Prostate gland (tissue), 2 donors: ENCODE results near the gene ZBTB16.

ENCODE experiments used
- CTCF ChIP-seq, 4 experiments: fragments of 200-600 bp in 2 of 4; fragments of 450-650 bp in 2 of 4; sonication (generic) in 2 of 4; IDR thresholded peaks; 1 replicate in 3 of 4; 2 replicates in 1 of 4; pipeline ENCODE4 v1.5.1; 2016 to 2019; ENCODE audit warnings: antibody characterized with exemption in 4 of 4, mild to moderate bottlenecking in 2 of 4, moderate library complexity in 2 of 4
- POLR2A ChIP-seq: fragments of 450-650 bp; IDR thresholded peaks from one replicate; pipeline ENCODE4 v1.6.1; 2016; ENCODE audit warnings: antibody characterized with exemption, mild to moderate bottlenecking
- POLR2AphosphoS5 ChIP-seq: sonication (generic); formaldehyde crosslinking; IDR thresholded peaks from one replicate; pipeline ENCODE4 v1.6.1; 2017; ENCODE audit warnings: antibody characterized with exemption

GRCh38 chr11:114097832-114098231 is 38.3 kb downstream of the ZBTB16 start:
- no peak for TF ChIP-seq CTCF (IDR thresholded peaks at IDR 0.05)
- TF ChIP-seq POLR2A: no peak
- TF ChIP-seq POLR2AphosphoS5: no peak
